ENCODE measurements around the gene ZNF619.

GRCh38 chr3:40521254-40521653 is 44.3 kb downstream of the ZNF619 start:
- TF ChIP-seq CTCF (IDR thresholded peaks at IDR 0.05; ENCODE audit: poor library complexity) (no peak), EZH2 (IDR thresholded peaks at IDR 0.05; ENCODE audit: borderline replicate concordance) (no peak)

All from hepatocyte (in vitro differentiated cells).